Activated CD4-positive, alpha-beta T cell treated with anti-CD3 and anti-CD28 coated beads for 36 hours (primary cell): ENCODE measurements around the gene OLFML2B. TPM values are rescaled to one million over a fixed set of nuclear protein-coding genes. Genes with fewer than 3 reads are reported as not detected.
"Not testable (repeated sequence)": the region's sequence is repeated elsewhere in the genome, so short reads cannot be mapped to it uniquely, and the experiment has no call there.

Experiments used
- ATAC-seq: fragments of 200-7000 bp; cut with Tn5 transposase; one replicate; pipeline ENCODE4 v1.10.0; 2021; ENCODE audit warnings: mild to moderate bottlenecking, moderate library complexity
- CTCF ChIA-PET: fragments of 350-600 bp; sonication (Branson Sonifier 250); formaldehyde crosslinking; loops from one replicate; lab custom pipeline; 2021; ENCODE audit warnings: antibody characterized with exemption; lab: Charles Lee
- POLR2A ChIA-PET: fragments of 350-600 bp; sonication (Branson Sonifier 250); formaldehyde crosslinking; loops from one replicate; lab custom pipeline; 2021; ENCODE audit warnings: antibody characterized with exemption, inconsistent platforms; lab: Charles Lee
- DNase-seq: peaks from one replicate; pipeline ENCODE4 v3.0.0-alpha.2; 2020
- H3K27ac Mint-ChIP-seq: one replicate; pipeline ENCODE4 v1.8.0; 2021; ENCODE audit warnings: mixed read lengths
- H3K27me3 Mint-ChIP-seq: one replicate; pipeline ENCODE4 v1.8.0; 2021; ENCODE audit warnings: mixed read lengths
- H3K36me3 Mint-ChIP-seq: one replicate; pipeline ENCODE4 v1.8.0; 2021; ENCODE audit warnings: low read depth, mixed read lengths
- H3K4me1 Mint-ChIP-seq: one replicate; pipeline ENCODE4 v1.8.0; 2021; ENCODE audit warnings: mixed read lengths
- H3K4me3 Mint-ChIP-seq: one replicate; pipeline ENCODE4 v1.8.0; 2021; ENCODE audit warnings: mild to moderate bottlenecking, moderate library complexity, mixed read lengths
- H3K9me3 Mint-ChIP-seq: one replicate; pipeline ENCODE4 v1.8.0; 2021; ENCODE audit warnings: low read depth, mixed read lengths
- intact Hi-C, 2 experiments: fragments of 100-400 bp; cut with DNase I in 1 of 2; cut with micrococcal nuclease in 1 of 2; formaldehyde crosslinking; loops; one replicate each; pipeline versions ENCODE4 v1.14.2 to v1.15.1; 2022 to 2024; cut with DNase I, micrococcal nuclease
- total RNA-seq, 2 experiments: library from RNA; stranded (reverse); gene quantifications; one replicate each; pipeline ENCODE4 v1.2.3, GENCODE V29; 2021

OLFML2B gene
- total RNA-seq, 2 experiments from 2014 or later = 0.14 to 0.28 TPM

- ATAC-seq (no peak), DNase-seq (no peak)
- Mint-ChIP-seq H3K27ac (no peak overlapping the region), H3K4me3 (no peak overlapping the region), H3K4me1 (peaks cover 4% of the 10 kb centered on the region), H3K9me3 (no peaks in the 10 kb centered on the region), H3K27me3 (peaks cover 12% of the 10 kb centered on the region), H3K36me3 (no peaks in the 10 kb centered on the region)
- intact Hi-C loops = no loop called here
- POLR2A ChIA-PET = no interaction called here
- CTCF ChIA-PET = interaction anchor here (0.8 to 1.9 kb wide), 3 partner anchors 16 to 159 kb away, joined by 3 to 6 read pairs (median 3); no protein-coding TSS in a partner anchor
Measured at GRCh38 chr1:162019446-162019845, 4.2 kb downstream of the OLFML2B start.

GRCh38 chr1:162019006-162019405 is 4.7 kb downstream of the OLFML2B start:
- Mint-ChIP-seq H3K4me1 (no peaks in the 10 kb centered on the region), H3K27me3 (peaks cover 9% of the 10 kb centered on the region), H3K4me3 (no peak overlapping the region), H3K9me3 (no peaks in the 10 kb centered on the region), H3K27ac (no peak overlapping the region), H3K36me3 (no peaks in the 10 kb centered on the region)
- ATAC-seq (no peak), DNase-seq (no peak)
- POLR2A ChIA-PET = no interaction called here
- intact Hi-C loops = no loop called here
- CTCF ChIA-PET = interaction anchor here (0.8 to 1.9 kb wide), 3 partner anchors 16 to 159 kb away, joined by 3 to 6 read pairs (median 3); no protein-coding TSS in a partner anchor

- DNase-seq (no peak), ATAC-seq (no peak)
- Mint-ChIP-seq H3K4me1 (no peaks in the 10 kb centered on the region), H3K4me3 (no peak overlapping the region), H3K27ac (no peak overlapping the region), H3K27me3 (peaks cover 8% of the 10 kb centered on the region), H3K9me3 (peaks cover 1% of the 10 kb centered on the region), H3K36me3 (no peaks in the 10 kb centered on the region)
- POLR2A ChIA-PET = no interaction called here
- CTCF ChIA-PET = interaction anchor here (0.6 to 1.9 kb wide), 4 partner anchors 17 to 158 kb away, joined by 3 to 6 read pairs (median 3); no protein-coding TSS in a partner anchor
- intact Hi-C loops = no loop called here
Measured at GRCh38 chr1:162018418-162018817, 5.3 kb downstream of the OLFML2B start.

GRCh38 chr1:162017791-162018190 is 5.9 kb downstream of the OLFML2B start:
- POLR2A ChIA-PET = not testable (repeated sequence)
- CTCF ChIA-PET = interaction anchor here (0.9 to 1.9 kb wide), 2 partner anchors 11 to 19 kb away, joined by 3 to 6 read pairs; no protein-coding TSS in a partner anchor

GRCh38 chr1:162016631-162017030 is 7.0 kb downstream of the OLFML2B start:
- DNase-seq (peak; percentile 16), ATAC-seq (peak; percentile 53)
- ChIA-PET CTCF (no interaction called here), POLR2A (no interaction called here)
- Mint-ChIP-seq H3K27ac (no peak overlapping the region), H3K36me3 (no peaks in the 10 kb centered on the region), H3K4me3 (no peak overlapping the region), H3K27me3 (no peaks in the 10 kb centered on the region), H3K9me3 (peaks cover 1% of the 10 kb centered on the region), H3K4me1 (no peaks in the 10 kb centered on the region)
- intact Hi-C loops = no loop called here

More at GRCh38 chr1:162017791-162018190, 5.9 kb downstream of the OLFML2B start:
- intact Hi-C loops, H3K4me3 Mint-ChIP-seq, H3K36me3 Mint-ChIP-seq, H3K4me1 Mint-ChIP-seq, DNase-seq, H3K27ac Mint-ChIP-seq, ATAC-seq, H3K27me3 Mint-ChIP-seq, H3K9me3 Mint-ChIP-seq: not testable (repeated sequence)

GRCh38 chr1:162015196-162015595 is 8.5 kb downstream of the OLFML2B start:
- Mint-ChIP-seq H3K36me3 (no peaks in the 10 kb centered on the region), H3K9me3 (peaks cover 1% of the 10 kb centered on the region), H3K4me3 (no peak overlapping the region), H3K4me1 (no peaks in the 10 kb centered on the region), H3K27ac (no peak overlapping the region), H3K27me3 (no peaks in the 10 kb centered on the region)
- DNase-seq = no peak
- intact Hi-C loops = no loop called here
- ATAC-seq = no peak
- ChIA-PET POLR2A (no interaction called here), CTCF (interaction anchor here (0.9 kb wide), 1 partner anchor 223 kb away, joined by 4 read pairs; no protein-coding TSS in a partner anchor)

DNA sequence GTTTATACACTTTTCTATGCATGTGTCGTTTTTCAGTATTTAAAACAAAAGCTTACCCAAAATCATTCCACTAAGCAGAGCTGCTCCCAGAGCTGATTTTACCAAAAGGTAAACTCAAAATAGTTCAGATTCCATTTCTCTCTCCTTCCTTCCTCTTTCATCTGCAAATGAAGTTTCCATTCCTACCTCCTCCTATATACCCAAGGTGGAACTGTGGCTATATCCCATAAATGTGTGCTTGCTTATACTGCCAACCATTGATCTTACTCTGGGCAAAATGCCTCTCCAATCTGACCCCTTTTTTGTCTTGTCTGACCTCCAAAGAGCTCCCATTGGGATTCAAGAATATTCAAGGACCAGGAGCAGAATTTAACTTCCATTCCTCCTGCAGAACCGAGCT is 9.5 kb downstream of the OLFML2B start:
- no peaks in the 10 kb centered on the region for H3K4me1 Mint-ChIP-seq
- DNase-seq = no peak
- intact Hi-C loops = no loop called here
- no peaks in the 10 kb centered on the region for H3K36me3 Mint-ChIP-seq
- H3K9me3 Mint-ChIP-seq = peaks cover 1% of the 10 kb centered on the region
- no peaks in the 10 kb centered on the region for H3K27me3 Mint-ChIP-seq
- ChIA-PET POLR2A (no interaction called here), CTCF (interaction anchor here (0.7 to 0.9 kb wide), 2 partner anchors 48 to 222 kb away, joined by 3 to 4 read pairs; no protein-coding TSS in a partner anchor)
- ATAC-seq = no peak
- no peak overlapping the region for H3K27ac Mint-ChIP-seq
- H3K4me3 Mint-ChIP-seq = no peak overlapping the region

DNA sequence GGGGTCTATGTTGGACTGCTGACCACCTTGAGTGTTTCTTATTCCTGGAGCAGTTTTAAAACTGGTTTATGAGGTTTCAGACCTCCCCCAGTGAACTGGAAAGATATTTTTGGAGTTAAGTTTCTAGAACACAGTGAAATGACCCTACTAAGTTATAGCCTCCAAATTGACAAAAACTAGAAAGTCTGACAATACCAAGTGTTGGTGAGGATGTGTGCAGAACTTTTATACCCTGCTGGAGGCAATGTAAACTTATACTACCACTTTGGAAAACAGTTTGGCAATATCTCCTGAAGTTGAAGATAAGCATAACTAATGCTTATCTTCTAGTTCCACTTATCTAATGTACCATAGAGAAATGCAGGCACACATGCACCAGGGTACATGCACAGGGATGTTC is 10.4 kb downstream of the OLFML2B start:
- H3K27ac Mint-ChIP-seq = no peak overlapping the region
- peaks cover 1% of the 10 kb centered on the region for H3K9me3 Mint-ChIP-seq
- no peaks in the 10 kb centered on the region for H3K4me1 Mint-ChIP-seq
- H3K4me3 Mint-ChIP-seq = no peak overlapping the region
- ChIA-PET CTCF (no interaction called here), POLR2A (no interaction called here)
- DNase-seq = no peak
- intact Hi-C loops = no loop called here
- no peaks in the 10 kb centered on the region for H3K36me3 Mint-ChIP-seq
- H3K27me3 Mint-ChIP-seq = no peaks in the 10 kb centered on the region
- no peak for ATAC-seq

GRCh38 chr1:162011337-162012012 is 12.2 kb downstream of the OLFML2B start:
- no peaks in the 10 kb centered on the region for H3K36me3 Mint-ChIP-seq
- intact Hi-C loops = no loop called here
- no peak for ATAC-seq
- H3K27me3 Mint-ChIP-seq = no peaks in the 10 kb centered on the region
- no peak overlapping the region for H3K4me3 Mint-ChIP-seq
- no peak for DNase-seq
- POLR2A ChIA-PET = no interaction called here
- peaks cover 1% of the 10 kb centered on the region for H3K9me3 Mint-ChIP-seq
- CTCF ChIA-PET = interaction anchor here (1.2 kb wide), 1 partner anchor 219 kb away, joined by 4 read pairs; no protein-coding TSS in a partner anchor
- no peak overlapping the region for H3K27ac Mint-ChIP-seq
- H3K4me1 Mint-ChIP-seq = no peaks in the 10 kb centered on the region

GRCh38 chr1:162010175-162010506 is 13.5 kb downstream of the OLFML2B start:
- H3K4me1 Mint-ChIP-seq = no peaks in the 10 kb centered on the region
- peaks cover 1% of the 10 kb centered on the region for H3K9me3 Mint-ChIP-seq
- CTCF ChIA-PET = interaction anchor here (1.2 kb wide), 1 partner anchor 217 kb away, joined by 4 read pairs; no protein-coding TSS in a partner anchor
- no peak overlapping the region for H3K4me3 Mint-ChIP-seq
- H3K27me3 Mint-ChIP-seq = no peaks in the 10 kb centered on the region
- ATAC-seq (no peak), DNase-seq (no peak)
- intact Hi-C loops = no loop called here
- no peak overlapping the region for H3K27ac Mint-ChIP-seq
- H3K36me3 Mint-ChIP-seq = no peaks in the 10 kb centered on the region
- POLR2A ChIA-PET = no interaction called here

- intact Hi-C loops = no loop called here
- H3K9me3 Mint-ChIP-seq = peaks cover 1% of the 10 kb centered on the region
- ChIA-PET CTCF (no interaction called here), POLR2A (no interaction called here)
- no peaks in the 10 kb centered on the region for H3K36me3 Mint-ChIP-seq
- H3K4me1 Mint-ChIP-seq = no peaks in the 10 kb centered on the region
- ATAC-seq (no peak), DNase-seq (no peak)
- no peaks in the 10 kb centered on the region for H3K27me3 Mint-ChIP-seq
- no peak overlapping the region for H3K27ac Mint-ChIP-seq
- no peak overlapping the region for H3K4me3 Mint-ChIP-seq
Measured at GRCh38 chr1:162009501-162010174, 14.0 kb downstream of the OLFML2B start.

GRCh38 chr1:162008799-162009198 is 14.9 kb downstream of the OLFML2B start:
- H3K9me3 Mint-ChIP-seq = peaks cover under 1% of the 10 kb centered on the region
- POLR2A ChIA-PET = no interaction called here

More at GRCh38 chr1:162008799-162009198, 14.9 kb downstream of the OLFML2B start:
- intact Hi-C loops = no loop called here
- Mint-ChIP-seq H3K27me3 (no peaks in the 10 kb centered on the region), H3K27ac (no peak overlapping the region), H3K4me1 (peaks cover 4% of the 10 kb centered on the region), H3K4me3 (no peak overlapping the region), H3K36me3 (no peaks in the 10 kb centered on the region)
- CTCF ChIA-PET = no interaction called here
- DNase-seq (no peak), ATAC-seq (no peak)
